OCI-LY7 (cell line): ENCODE measurements around the gene PAH. TPM values are rescaled to one million over a fixed set of nuclear protein-coding genes. Genes with fewer than 3 reads are reported as not detected.

Source experiments
- BruUV-seq: library from RNA; stranded (reverse); fragments of 400-500 nt; replicated peaks from 2 replicates; lab custom pipeline; 2021; lab: Mats Ljungman, UMichigan
- CTCF ChIA-PET: fragments of 300-600 bp; sonication (Branson Sonifier 250); formaldehyde crosslinking; loops from one replicate; lab custom pipeline; 2022; ENCODE audit warnings: antibody characterized with exemption; ENCODE audit not compliant: unreplicated experiment; lab: Charles Lee
- POLR2A ChIA-PET: fragments of 300-600 bp; sonication (Branson Sonifier 250); formaldehyde crosslinking; loops from one replicate; lab custom pipeline; 2022; ENCODE audit warnings: antibody characterized with exemption; lab: Charles Lee
- DNase-seq: peaks from one replicate; pipeline ENCODE4 v3.0.0-alpha.2; 2015; ENCODE audit warnings: low spot score
- H2AFZ ChIP-seq: fragments of 200-600 bp; sonication (generic), shearing (Covaris generic); 2 replicates; pipeline ENCODE4 v1.6.1; 2014; ENCODE audit warnings: mild to moderate bottlenecking, antibody characterized with exemption, low read length, moderate library complexity
- H3K27ac ChIP-seq: fragments of 200-600 bp; sonication (generic); 2 replicates; pipeline ENCODE4 v1.5.1; 2014; ENCODE audit warnings: mixed run types, low read depth, mild to moderate bottlenecking, moderate library complexity, low read length, inconsistent platforms; ENCODE audit not compliant: poor library complexity, severe bottlenecking
- H3K36me3 ChIP-seq: fragments of 200-600 bp; sonication (generic); 2 replicates; pipeline ENCODE4 v1.6.1; 2014; ENCODE audit warnings: mild to moderate bottlenecking, antibody characterized with exemption, low read length, moderate library complexity, mixed read lengths; ENCODE audit not compliant: insufficient read depth
- H3K4me1 ChIP-seq: fragments of 200-600 bp; sonication (generic); 2 replicates; pipeline ENCODE4 v1.5.1; 2014; ENCODE audit warnings: mild to moderate bottlenecking, low read length; ENCODE audit not compliant: insufficient read depth, poor library complexity, severe bottlenecking
- H3K4me2 ChIP-seq: fragments of 200-600 bp; sonication (generic); 2 replicates; pipeline ENCODE4 v1.6.1; 2014; ENCODE audit warnings: mild to moderate bottlenecking, low read length
- H3K4me3 ChIP-seq: fragments of 200-600 bp; sonication (generic); 2 replicates; pipeline ENCODE4 v1.5.1; 2014; ENCODE audit warnings: mild to moderate bottlenecking, low read depth, low read length; ENCODE audit not compliant: poor library complexity, severe bottlenecking
- H3K79me2 ChIP-seq: fragments of 200-600 bp; sonication (generic); 2 replicates; pipeline ENCODE4 v1.6.1; 2016; ENCODE audit warnings: low read depth, mild to moderate bottlenecking, low read length, moderate library complexity, mixed read lengths; ENCODE audit not compliant: insufficient read depth
- H3K9me2 ChIP-seq: fragments of 200-600 bp; sonication (generic); 2 replicates; pipeline ENCODE4 v1.6.1; 2016; ENCODE audit warnings: mild to moderate bottlenecking, low read length, mixed read lengths; ENCODE audit not compliant: insufficient read depth
- H3K9me3 ChIP-seq: fragments of 200-600 bp; sonication (generic); 2 replicates; pipeline ENCODE4 v1.6.1; 2014; ENCODE audit warnings: mild to moderate bottlenecking, mixed run types, low read length, mixed read lengths
- H4K20me1 ChIP-seq: fragments of 200-600 bp; sonication (generic); 2 replicates; pipeline ENCODE4 v1.6.1; 2014; ENCODE audit warnings: mild to moderate bottlenecking, antibody characterized with exemption, low read length, moderate library complexity, mixed read lengths; ENCODE audit not compliant: insufficient read depth
- CTCF ChIP-seq: fragments of 200-600 bp; sonication (generic); conservative IDR thresholded peaks from 2 replicates; pipeline ENCODE4 v1.5.1; 2014; ENCODE audit warnings: mild to moderate bottlenecking, antibody characterized with exemption, low read length, moderate library complexity, mixed read lengths
- EZH2phosphoT487 ChIP-seq: fragments of 200-600 bp; sonication (generic); IDR thresholded peaks from 2 replicates; pipeline ENCODE4 v1.6.1; 2018; ENCODE audit warnings: low read depth, borderline replicate concordance, mild to moderate bottlenecking, mixed run types, antibody characterized with exemption, low read length, moderate library complexity, mixed read lengths
- intact Hi-C: fragments of 100-400 bp; cut with micrococcal nuclease; formaldehyde crosslinking; loops from one replicate; pipeline ENCODE4 v1.10.0; 2022; ENCODE audit not compliant: unreplicated experiment
- total RNA-seq, 2 experiments: library from RNA; depleted of rRNA in 1 of 2; stranded (reverse); fragments of >200 nt in 1 of 2; shearing (Covaris generic) in 1 of 2; gene quantifications; 2 replicates each; pipeline ENCODE4 v1.2.3, GENCODE V29; 2014 to 2022

Gene PAH
- total RNA-seq, 2 experiments from 2014 or later = not detected

DNA sequence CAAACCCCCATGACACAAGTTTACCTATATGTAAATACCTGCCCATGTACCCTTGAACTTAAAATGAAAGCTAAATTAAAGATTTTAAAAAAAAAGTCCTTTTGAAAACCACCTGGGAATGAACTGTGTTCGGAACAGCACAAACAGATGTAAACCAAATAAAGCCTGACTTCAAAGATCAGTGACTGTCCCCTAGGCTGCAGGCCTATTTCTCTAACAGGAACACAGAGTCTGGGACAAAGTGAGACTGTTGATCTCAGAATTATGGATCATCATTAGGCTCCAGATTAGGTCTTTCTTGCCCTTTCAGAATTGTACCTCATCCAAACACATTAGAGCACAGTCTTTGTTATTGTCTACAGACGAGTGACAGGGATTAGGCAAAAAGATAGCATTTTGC, 54.6 kb downstream of the PAH start:
- no peak overlapping the region for H3K4me3 ChIP-seq
- TF ChIP-seq CTCF = no peak
- no peak for TF ChIP-seq EZH2phosphoT487
- no peak overlapping the region for H2AFZ ChIP-seq
- intact Hi-C loops = no loop called here
- H3K4me2 ChIP-seq = no peak overlapping the region
- H3K9me3 ChIP-seq = no peaks in the 10 kb centered on the region
- BruUV-seq = no TSS peak
- CTCF ChIA-PET = no interaction called here
- no peaks in the 10 kb centered on the region for H4K20me1 ChIP-seq
- POLR2A ChIA-PET = no interaction called here
- no peak for DNase-seq
- H3K9me2 ChIP-seq = no peaks in the 10 kb centered on the region
- no peak overlapping the region for H3K27ac ChIP-seq
- H3K79me2 ChIP-seq = no peaks in the 10 kb centered on the region
- H3K36me3 ChIP-seq = no peaks in the 10 kb centered on the region
- no peaks in the 10 kb centered on the region for H3K4me1 ChIP-seq

DNA sequence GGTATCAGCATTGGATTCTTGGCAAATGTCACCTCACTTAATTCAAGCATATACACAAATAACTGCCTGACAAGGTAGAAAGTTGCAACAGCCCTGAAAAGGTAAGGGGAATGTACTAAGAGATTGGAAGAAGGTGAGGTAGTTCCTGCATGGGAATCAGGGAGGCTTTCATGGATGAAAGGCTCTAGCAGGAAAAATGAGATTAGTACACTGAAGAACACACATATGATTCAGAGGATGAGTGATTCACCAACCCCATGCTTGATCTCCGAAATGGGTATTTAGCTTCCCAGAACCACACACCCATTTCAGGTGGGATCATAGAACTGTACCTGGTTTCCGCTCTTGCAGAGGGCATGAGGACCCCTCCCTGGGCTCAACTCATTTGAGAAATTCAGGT, 65.8 kb downstream of the PAH start:
- DNase-seq = no peak
- POLR2A ChIA-PET = no interaction called here
- no peaks in the 10 kb centered on the region for H3K9me3 ChIP-seq
- no peak overlapping the region for H3K27ac ChIP-seq
- no peak overlapping the region for H3K4me2 ChIP-seq
- no peaks in the 10 kb centered on the region for H3K9me2 ChIP-seq
- no peak overlapping the region for H2AFZ ChIP-seq
- no peaks in the 10 kb centered on the region for H4K20me1 ChIP-seq
- no peaks in the 10 kb centered on the region for H3K79me2 ChIP-seq
- TF ChIP-seq CTCF (no peak), EZH2phosphoT487 (no peak)
- H3K36me3 ChIP-seq = no peaks in the 10 kb centered on the region
- CTCF ChIA-PET = no interaction called here
- no peak overlapping the region for H3K4me3 ChIP-seq
- BruUV-seq = no TSS peak
- intact Hi-C loops = no loop called here
- no peaks in the 10 kb centered on the region for H3K4me1 ChIP-seq

DNA sequence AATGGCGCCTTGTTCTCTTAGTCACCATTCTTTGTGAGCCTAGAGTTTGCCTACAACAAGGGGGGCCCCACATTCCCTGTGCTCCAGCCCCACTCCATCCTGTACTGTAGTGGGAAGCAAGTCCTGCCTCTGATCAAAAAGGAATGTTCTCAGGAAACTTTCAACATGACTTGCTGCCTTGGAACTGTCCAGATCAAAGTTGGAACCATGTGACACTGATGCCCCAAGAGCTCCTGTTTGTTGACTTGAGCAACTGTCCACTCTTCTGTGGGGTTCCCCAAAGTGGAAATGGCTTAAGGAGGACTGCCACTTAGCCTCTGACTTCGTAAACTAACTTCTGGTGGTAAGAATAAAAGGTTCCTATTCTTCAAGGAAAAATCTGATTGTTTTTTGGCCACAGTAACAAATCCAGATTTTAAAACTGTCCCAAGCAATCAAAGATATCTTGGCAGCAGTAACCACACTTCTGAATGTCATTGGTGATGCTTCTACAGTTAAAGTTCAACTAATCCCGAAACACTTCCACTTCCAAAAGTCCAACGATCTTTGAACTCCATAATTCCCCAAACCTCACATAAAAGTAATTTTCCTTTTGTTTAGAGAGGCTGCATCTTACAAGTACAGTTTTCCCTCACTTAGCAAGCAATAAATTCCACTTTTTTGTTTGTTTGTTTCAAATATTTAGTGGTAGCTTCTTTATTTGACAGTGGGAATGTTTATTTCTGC, 67.2 kb downstream of the PAH start:
- no peak overlapping the region for H3K27ac ChIP-seq
- no peaks in the 10 kb centered on the region for H3K9me2 ChIP-seq
- DNase-seq = no peak
- H2AFZ ChIP-seq = no peak overlapping the region
- TF ChIP-seq EZH2phosphoT487 (no peak), CTCF (no peak)
- H3K4me1 ChIP-seq = no peaks in the 10 kb centered on the region
- H3K9me3 ChIP-seq = no peaks in the 10 kb centered on the region
- H3K4me3 ChIP-seq = no peak overlapping the region
- no TSS peak for BruUV-seq
- intact Hi-C loops = no loop called here
- ChIA-PET POLR2A (no interaction called here), CTCF (no interaction called here)
- H3K79me2 ChIP-seq = no peaks in the 10 kb centered on the region
- H3K36me3 ChIP-seq = no peaks in the 10 kb centered on the region
- no peaks in the 10 kb centered on the region for H4K20me1 ChIP-seq
- H3K4me2 ChIP-seq = no peak overlapping the region
